NB4 (cell line): ENCODE data around the gene FEM1B.

ENCODE experiments used
- CTCF ChIP-seq: IDR thresholded peaks from one replicate; pipeline ENCODE4 v1.5.1; 2012; ENCODE audit warnings: low read depth, low read length
- POLR2A ChIP-seq: IDR thresholded peaks from 2 replicates; pipeline ENCODE4 v1.6.1; 2011; ENCODE audit warnings: mild to moderate bottlenecking; ENCODE audit not compliant: insufficient read length; ENCODE audit errors: extremely low read depth

- TF ChIP-seq CTCF (no peak), POLR2A (no peak)
Measured at GRCh38 chr15:68261980-68262379, 15.6 kb upstream of the FEM1B start.
